GM12891 (cell line): ENCODE data around the gene OAS2.

Experiments used
- POLR2A ChIP-seq: IDR thresholded peaks from 2 replicates; pipeline ENCODE4 v1.6.1; 2011; ENCODE audit warnings: low read depth, low read length, control low read depth
- TAF1 ChIP-seq: IDR thresholded peaks from 2 replicates; pipeline ENCODE4 v1.6.1; 2011; ENCODE audit warnings: low read depth, low read length, control low read depth

DNA sequence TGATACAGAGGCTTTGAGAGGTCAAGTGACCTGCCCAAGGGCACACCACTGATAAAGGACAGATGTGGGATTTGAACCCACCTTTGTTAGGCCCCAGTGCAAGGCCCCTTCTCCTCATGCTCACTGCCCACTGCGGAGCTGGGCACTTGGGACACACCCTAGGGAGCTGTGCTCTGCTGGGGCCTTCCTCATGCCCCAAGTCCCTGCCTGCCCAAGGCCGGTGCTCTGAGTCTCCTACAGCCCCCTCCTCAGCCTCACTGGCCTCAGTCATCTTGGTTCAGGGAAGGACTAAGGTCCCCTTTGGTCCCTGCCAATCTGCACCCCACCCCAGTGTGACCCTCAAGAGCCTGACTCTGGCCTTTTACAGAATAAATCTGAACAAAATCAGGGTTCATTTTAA lies 48.0 kb upstream of the OAS2 start:
- no peak for TF ChIP-seq POLR2A
- no peak for TF ChIP-seq TAF1
